Raji (cell line): Measurements from ENCODE around the gene ABLIM2.

Experiments
- POLR2A ChIP-seq: IDR thresholded peaks from 2 replicates; pipeline ENCODE4 v1.6.1; 2011; ENCODE audit warnings: low read depth, low read length, control low read depth; ENCODE audit not compliant: insufficient read depth

The ABLIM2 gene

GRCh38 chr4:8157496-8157895, 1.1 kb downstream of the ABLIM2 start:
- TF ChIP-seq POLR2A, result no peak

- TF ChIP-seq POLR2A, result no peak
Measured at GRCh38 chr4:8156617-8157016, 2.0 kb downstream of the ABLIM2 start.

- no peak for TF ChIP-seq POLR2A
Measured at GRCh38 chr4:8155660-8156421, 2.8 kb downstream of the ABLIM2 start.

GRCh38 chr4:8155048-8155447, 3.6 kb downstream of the ABLIM2 start:
- no peak for TF ChIP-seq POLR2A

GRCh38 chr4:8153441-8153840, 5.2 kb downstream of the ABLIM2 start:
- no peak for TF ChIP-seq POLR2A

- no peak for TF ChIP-seq POLR2A
Measured at GRCh38 chr4:8152865-8153257, 5.8 kb downstream of the ABLIM2 start.

GRCh38 chr4:8152090-8152864, 6.3 kb downstream of the ABLIM2 start:
- no peak for TF ChIP-seq POLR2A

- TF ChIP-seq POLR2A, result no peak
Measured at GRCh38 chr4:8151165-8151650, 7.4 kb downstream of the ABLIM2 start.

GRCh38 chr4:8150152-8151090, 8.2 kb downstream of the ABLIM2 start:
- no peak for TF ChIP-seq POLR2A

- TF ChIP-seq POLR2A, result no peak
Measured at GRCh38 chr4:8149664-8150063, 8.9 kb downstream of the ABLIM2 start.

GRCh38 chr4:8148785-8149435, 9.7 kb downstream of the ABLIM2 start:
- TF ChIP-seq POLR2A, result no peak

- TF ChIP-seq POLR2A, result no peak
Measured at GRCh38 chr4:8148159-8148558, 10.5 kb downstream of the ABLIM2 start.

- TF ChIP-seq POLR2A, result no peak
Measured at GRCh38 chr4:8147231-8147970, 11.2 kb downstream of the ABLIM2 start.

- TF ChIP-seq POLR2A, result no peak
Measured at GRCh38 chr4:8146157-8146556, 12.5 kb downstream of the ABLIM2 start.
